Activated naive CD4-positive, alpha-beta T cell treated with anti-CD3 and anti-CD28 coated beads, Interleukin-2, amount 50 U/mL, for 72 hours (primary cell): ENCODE data around the gene OR8H3. TPM values are rescaled to one million over a fixed set of nuclear protein-coding genes. Genes with fewer than 3 reads are reported as not detected.
"Not testable (repeated sequence)": the region's sequence is repeated elsewhere in the genome, so short reads cannot be mapped to it uniquely, and the experiment has no call there.

ENCODE experiments used
- ATAC-seq, 2 donors: fragments of 150-1000 bp; cut with Tn5 transposase; 2 replicates each; pipeline ENCODE4 v1.10.0; 2021; ENCODE audit warnings: mild to moderate bottlenecking in 2 of 2, moderate library complexity in 2 of 2
- DNase-seq, 2 donors: peaks; one replicate each; pipeline ENCODE4 v3.0.0; 2021 to 2022; ENCODE audit warnings: low spot score in 2 of 2
- H3K27ac Mint-ChIP-seq, 2 donors: one replicate each; pipeline ENCODE4 v1.8.0; 2022; ENCODE audit warnings: mild to moderate bottlenecking in 2 of 2, mixed read lengths in 2 of 2
- H3K36me3 Mint-ChIP-seq, 2 donors: one replicate each; pipeline ENCODE4 v1.8.0; 2022; ENCODE audit warnings: mixed read lengths in 2 of 2
- H3K9me3 Mint-ChIP-seq, 2 donors: one replicate each; pipeline ENCODE4 v1.8.0; 2022; ENCODE audit warnings: mixed read lengths in 2 of 2
- total RNA-seq, 2 donors: library from RNA; stranded (reverse); gene quantifications; one replicate each; pipeline ENCODE4 v1.2.3, GENCODE V29; 2022

OR8H3 gene, protein sequence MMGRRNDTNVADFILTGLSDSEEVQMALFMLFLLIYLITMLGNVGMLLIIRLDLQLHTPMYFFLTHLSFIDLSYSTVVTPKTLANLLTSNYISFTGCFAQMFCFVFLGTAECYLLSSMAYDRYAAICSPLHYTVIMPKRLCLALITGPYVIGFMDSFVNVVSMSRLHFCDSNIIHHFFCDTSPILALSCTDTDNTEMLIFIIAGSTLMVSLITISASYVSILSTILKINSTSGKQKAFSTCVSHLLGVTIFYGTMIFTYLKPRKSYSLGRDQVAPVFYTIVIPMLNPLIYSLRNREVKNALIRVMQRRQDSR
- total RNA-seq: not detected

DNA sequence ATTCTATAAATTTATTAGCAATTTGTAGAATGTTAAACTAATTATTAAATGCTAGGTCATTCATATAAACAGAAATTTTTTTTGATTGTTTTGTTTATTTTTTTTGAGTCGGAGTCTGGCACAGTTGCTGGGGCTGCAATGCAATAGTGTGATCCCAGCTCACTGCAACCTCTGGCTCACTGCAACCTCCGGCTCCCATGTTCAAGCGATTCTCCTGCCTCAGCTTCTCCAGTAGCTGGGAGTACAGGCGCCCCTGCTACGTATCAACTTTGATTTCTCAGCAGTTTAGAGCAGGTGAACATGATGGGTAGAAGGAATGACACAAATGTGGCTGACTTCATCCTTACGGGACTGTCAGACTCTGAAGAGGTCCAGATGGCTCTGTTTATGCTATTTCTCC, at the start of gene OR8H3:
OR8H3 (plus strand) TSS at position 301 of the 400 bp plus-strand sequence; CDS start at position 301, 0 bp downstream.
- H3K27ac Mint-ChIP-seq: no peak within 1 kb of the TSS
- ATAC-seq (no peak), DNase-seq (no peak)
- peaks cover 12 to 13% of the 10 kb centered on the region in 2 donors for H3K9me3 Mint-ChIP-seq
- H3K36me3 Mint-ChIP-seq: no peaks in the 10 kb centered on the region

DNA sequence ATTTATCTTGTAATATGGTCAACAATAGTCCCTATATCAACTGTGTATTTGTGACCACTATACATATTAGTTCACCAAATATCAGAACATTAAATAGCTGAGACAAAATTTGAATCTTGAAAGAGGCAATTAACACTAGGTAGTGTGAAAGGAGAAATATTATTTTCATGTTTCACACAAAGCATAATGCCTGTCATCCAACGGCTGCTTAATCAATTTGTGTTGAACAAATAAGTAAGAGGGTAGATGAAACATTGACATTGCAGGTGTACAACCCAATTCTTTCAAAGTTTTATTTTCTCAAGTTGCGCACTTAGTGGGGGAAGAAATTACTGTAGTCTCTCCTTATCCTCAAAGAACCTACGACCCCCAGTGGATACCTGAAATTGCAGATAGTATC, 32.5 kb upstream of the OR8H3 start:
- DNase-seq: no peak
- no peak overlapping the region for H3K27ac Mint-ChIP-seq
- no peak for ATAC-seq
- no peaks in the 10 kb centered on the region for H3K36me3 Mint-ChIP-seq
- peaks cover 7 to 12% of the 10 kb centered on the region in 2 donors for H3K9me3 Mint-ChIP-seq

DNA sequence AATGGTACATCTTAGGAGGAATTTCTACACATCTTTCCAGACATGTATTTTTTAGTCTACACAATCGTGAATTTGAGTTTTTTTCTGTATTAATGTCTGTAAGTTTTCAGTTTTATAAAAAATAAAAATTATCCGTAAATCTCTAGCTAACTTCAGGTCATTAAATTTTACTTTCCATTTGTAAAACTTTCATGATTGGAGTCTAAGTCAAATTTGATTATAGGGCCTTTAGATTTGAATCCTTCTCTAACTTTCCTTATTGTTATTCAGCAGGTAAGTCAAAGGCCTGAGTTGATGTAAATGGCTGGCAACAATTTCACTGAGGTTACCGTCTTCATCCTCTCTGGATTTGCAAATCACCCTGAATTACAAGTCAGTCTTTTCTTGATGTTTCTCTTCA, 29.2 kb upstream of the OR8H3 start, which contains the start of gene OR8I2:
OR8I2 (plus strand) TSS at position 301 of the 400 bp plus-strand sequence; CDS start at position 301, 0 bp downstream.
- no peak within 1 kb of the TSS for H3K27ac Mint-ChIP-seq
- DNase-seq (no peak), ATAC-seq (no peak)
- peaks cover 9 to 15% of the 10 kb centered on the region in 2 donors for H3K9me3 Mint-ChIP-seq
- H3K36me3 Mint-ChIP-seq: no peaks in the 10 kb centered on the region

DNA sequence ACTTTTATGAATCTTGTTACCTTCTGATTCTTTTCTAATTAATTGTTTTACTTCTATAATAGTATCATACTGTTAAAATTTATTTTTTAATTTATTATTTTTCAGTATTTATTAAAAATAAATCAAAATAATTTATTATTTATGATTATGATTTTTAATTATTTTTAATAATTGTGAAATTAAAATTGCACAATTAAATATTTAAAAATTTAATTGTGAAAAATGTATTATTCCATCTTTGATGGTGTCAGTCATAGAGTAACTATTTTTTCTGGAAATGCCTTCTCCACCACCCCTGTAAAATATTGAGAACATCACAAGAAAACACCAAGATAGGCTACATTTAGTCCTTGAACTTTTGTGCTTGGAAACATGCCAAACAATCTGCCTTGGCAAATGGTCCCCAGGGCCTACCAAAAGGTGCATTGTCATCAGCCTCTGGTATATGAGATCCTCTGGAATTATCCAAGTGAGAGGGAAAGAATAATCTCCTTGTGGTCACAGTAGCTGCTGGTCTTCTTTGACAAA, 18.9 kb upstream of the OR8H3 start, which contains the start of gene OR8H2:
OR8H2 (plus strand) TSS at position 478 of the 528 bp plus-strand sequence. CDS start 1,356 bp downstream, outside the sequence.
- H3K27ac Mint-ChIP-seq: no peak within 1 kb of the TSS
- peaks cover 0 to 5% of the 10 kb centered on the region in 2 donors for H3K36me3 Mint-ChIP-seq
- no peak for DNase-seq
- H3K9me3 Mint-ChIP-seq: peaks cover 7 to 18% of the 10 kb centered on the region in 2 donors
- ATAC-seq: no peak

DNA sequence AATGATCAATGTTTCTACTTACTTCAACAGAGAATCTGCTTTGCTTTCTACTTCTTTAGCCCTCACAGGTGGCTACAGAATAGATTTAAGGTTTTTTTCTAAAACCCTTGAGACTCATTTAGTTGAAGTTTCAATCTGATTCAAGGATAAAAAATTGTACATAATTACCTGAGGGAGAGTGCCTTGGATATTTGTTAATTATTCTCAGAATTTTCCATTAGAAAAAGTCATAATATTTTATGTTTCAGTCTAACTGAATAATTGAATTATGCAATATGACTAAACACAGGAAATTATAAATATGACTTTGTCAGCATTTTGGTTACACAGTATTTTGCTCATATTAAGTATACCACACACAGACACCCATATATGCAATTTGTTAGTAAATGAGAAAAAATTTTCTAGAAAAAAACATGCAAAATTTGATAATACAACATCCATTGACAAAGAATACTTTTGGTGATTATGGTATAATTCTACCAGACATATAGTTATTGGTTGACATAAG, 18.0 kb downstream of the OR8H3 start, which contains the start of gene OR8J3:
OR8J3 (minus strand) TSS at position 51 of the 511 bp plus-strand sequence. CDS start 2,483 bp downstream, outside the sequence.
- Mint-ChIP-seq H3K36me3 (no peaks in the 10 kb centered on the region), H3K9me3 (peaks cover 12 to 16% of the 10 kb centered on the region in 2 donors), H3K27ac (no peak within 1 kb of the TSS)
- no peak for DNase-seq
- no peak for ATAC-seq

DNA sequence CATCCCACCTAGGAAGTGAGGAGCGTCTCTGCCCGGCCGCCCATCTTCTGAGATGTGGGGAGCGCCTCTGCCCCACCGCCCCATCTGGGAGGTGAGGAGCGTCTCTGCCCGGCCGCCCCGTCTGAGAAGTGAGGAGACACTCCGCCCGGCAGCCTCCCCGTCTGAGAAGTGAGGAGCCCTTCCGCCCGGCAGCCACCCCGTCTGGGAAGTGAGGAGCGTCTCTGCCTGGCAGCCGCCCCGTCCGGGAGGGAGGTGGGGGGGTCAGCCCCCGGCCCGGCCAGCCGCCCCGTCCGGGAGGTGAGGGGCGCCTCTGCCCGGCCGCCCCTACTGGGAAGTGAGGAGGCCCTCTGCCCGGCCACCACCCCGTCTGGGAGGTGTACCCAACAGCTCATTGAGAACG, 21.5 kb downstream of the OR8H3 start:
- not testable (repeated sequence) for ATAC-seq, H3K27ac Mint-ChIP-seq, DNase-seq, H3K36me3 Mint-ChIP-seq
- peaks cover 8 to 13% of the 10 kb centered on the region in 2 donors for H3K9me3 Mint-ChIP-seq

DNA sequence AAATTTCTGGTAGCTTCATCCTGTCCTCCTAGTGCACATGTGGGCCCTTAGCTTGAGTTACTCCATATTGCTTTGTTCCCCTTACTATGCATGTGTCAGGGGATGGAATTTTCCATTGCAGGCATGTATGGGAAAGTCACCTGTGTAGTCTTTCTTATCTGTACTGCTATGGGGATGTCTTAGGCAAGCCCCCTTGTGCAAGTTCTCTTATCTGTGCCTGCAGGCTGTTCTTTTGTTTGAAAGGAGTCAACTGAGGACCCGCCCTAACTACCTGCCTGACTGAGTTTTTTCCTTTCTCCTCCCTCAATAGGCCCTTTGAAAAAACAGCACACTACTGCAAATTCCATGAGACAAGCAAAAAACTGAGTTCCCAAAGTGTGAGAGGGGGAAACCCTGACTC, 29.2 kb downstream of the OR8H3 start:
- Mint-ChIP-seq H3K9me3 (peaks cover 24 to 35% of the 10 kb centered on the region in 2 donors), H3K36me3 (peaks cover 0 to 11% of the 10 kb centered on the region in 2 donors), H3K27ac (no peak overlapping the region)
- DNase-seq (no peak), ATAC-seq (no peak)

DNA sequence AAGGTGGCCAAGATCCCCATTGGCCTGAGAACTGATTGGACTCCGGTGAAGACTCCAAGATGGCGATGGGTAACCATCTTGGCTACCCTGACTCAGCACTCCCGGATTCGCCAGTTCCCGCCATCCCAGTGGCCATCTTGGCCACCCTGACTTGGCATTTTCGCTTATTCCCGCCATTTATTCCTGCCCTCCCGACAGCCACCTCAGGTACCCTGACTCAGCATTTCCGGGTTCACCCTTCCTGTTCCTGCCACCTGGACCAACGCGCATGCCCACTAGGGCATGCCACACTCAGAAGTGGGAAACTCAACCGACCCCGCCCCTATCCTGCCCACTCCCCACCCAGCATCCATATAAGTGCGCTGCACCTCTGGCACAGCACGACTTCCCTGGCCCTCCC, 30.2 kb downstream of the OR8H3 start:
- H3K9me3 Mint-ChIP-seq: peaks cover 24 to 42% of the 10 kb centered on the region in 2 donors
- ATAC-seq: no peak
- no peak overlapping the region for H3K27ac Mint-ChIP-seq
- H3K36me3 Mint-ChIP-seq: peaks cover 0 to 11% of the 10 kb centered on the region in 2 donors
- no peak for DNase-seq

DNA sequence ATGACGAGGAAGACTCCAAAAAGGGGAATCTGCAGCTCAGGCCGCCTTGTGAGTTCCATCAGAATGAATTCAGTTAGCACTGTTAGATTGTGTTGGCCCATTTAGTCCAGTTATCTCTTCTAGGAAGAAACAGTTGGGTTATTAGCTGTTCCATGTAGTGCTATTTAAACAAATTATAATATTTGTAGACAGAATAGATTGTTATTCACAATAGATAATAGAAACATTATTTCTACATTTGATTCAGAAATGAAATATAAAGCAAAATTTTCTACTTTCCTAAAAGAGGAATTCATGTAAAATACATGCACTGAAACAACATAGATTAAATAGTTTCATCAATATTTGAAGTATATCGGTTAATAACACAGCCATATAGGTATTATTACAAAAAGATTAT, 38.0 kb downstream of the OR8H3 start, which contains the start of gene OR8K5:
OR8K5 (minus strand) TSS at position 101 of the 400 bp plus-strand sequence; CDS start at position 101, 0 bp downstream.
- H3K27ac Mint-ChIP-seq: no peak within 1 kb of the TSS
- ATAC-seq (no peak), DNase-seq (no peak)
- no peaks in the 10 kb centered on the region for H3K36me3 Mint-ChIP-seq
- peaks cover 6 to 27% of the 10 kb centered on the region in 2 donors for H3K9me3 Mint-ChIP-seq

DNA sequence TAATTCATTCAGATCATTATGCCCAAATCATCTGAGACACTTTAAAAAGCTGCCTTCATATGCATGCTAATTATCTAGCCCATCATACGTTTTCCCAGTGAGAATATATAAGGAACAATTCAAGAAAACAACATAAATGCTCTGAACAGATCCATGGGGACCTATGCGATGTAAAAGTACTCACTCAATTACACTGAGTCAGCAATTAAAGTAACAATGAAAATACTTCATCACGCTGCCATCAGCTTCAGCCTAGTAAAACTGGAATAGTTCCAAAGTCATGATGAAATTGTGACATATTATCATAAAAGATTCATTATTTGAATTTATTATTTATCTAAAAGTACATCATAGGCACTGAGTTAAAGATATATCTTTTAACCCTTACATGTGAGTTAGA, 41.6 kb downstream of the OR8H3 start:
- peaks cover 14 to 16% of the 10 kb centered on the region in 2 donors for H3K9me3 Mint-ChIP-seq
- no peak for ATAC-seq
- DNase-seq: no peak
- peaks cover 0 to 4% of the 10 kb centered on the region in 2 donors for H3K36me3 Mint-ChIP-seq
- no peak overlapping the region for H3K27ac Mint-ChIP-seq

DNA sequence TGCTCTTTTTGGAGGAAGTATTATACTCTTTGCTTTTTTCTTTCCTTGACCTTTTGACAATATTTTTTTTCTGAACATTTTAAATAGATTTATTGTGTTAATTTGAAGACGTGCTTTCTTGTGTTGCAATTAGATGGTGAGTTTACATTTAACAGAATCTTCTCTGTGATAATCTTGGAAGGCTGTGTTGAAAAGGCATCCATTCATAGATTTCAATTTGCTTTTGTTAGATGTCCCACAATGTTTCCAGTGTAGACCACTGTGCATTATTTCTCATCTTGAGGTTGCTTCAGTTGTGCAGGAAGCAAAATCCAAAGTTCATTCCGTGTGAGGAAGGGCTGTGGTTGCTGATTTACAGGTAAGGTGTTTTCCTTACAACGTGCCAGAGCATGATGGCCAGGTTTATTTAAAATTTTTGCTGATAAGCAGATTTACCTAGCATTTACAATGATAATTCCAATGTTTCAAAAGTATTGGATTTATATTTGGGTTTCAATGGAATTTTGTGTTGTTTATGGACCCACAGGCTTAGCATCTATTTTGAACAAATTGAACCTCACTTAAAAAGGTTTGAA, 50.2 kb downstream of the OR8H3 start:
- Mint-ChIP-seq H3K9me3 (peaks cover 13 to 20% of the 10 kb centered on the region in 2 donors), H3K27ac (no peak overlapping the region), H3K36me3 (peaks cover 0 to 6% of the 10 kb centered on the region in 2 donors)
- ATAC-seq (no peak), DNase-seq (no peak)

Other genes starting within 250 kb of the OR8H3 start
- gene TRIM51, start 239.1 kb upstream of the OR8H3 start, total RNA-seq: not detected
- not detected for gene OR5W2, start 207.8 kb upstream of the OR8H3 start, total RNA-seq
- not detected for gene OR5I1, start 186.0 kb upstream of the OR8H3 start, total RNA-seq
- not detected for gene OR10AG1, start 152.4 kb upstream of the OR8H3 start, total RNA-seq
- not detected for gene OR5F1, start 127.7 kb upstream of the OR8H3 start, total RNA-seq
- gene OR5AS1, start 94.7 kb upstream of the OR8H3 start, total RNA-seq: not detected
- gene OR8I2, start 29.1 kb upstream of the OR8H3 start, total RNA-seq: not detected
- gene OR8H2, start 18.7 kb upstream of the OR8H3 start, total RNA-seq: not detected
- gene OR8J3, start 17.8 kb downstream of the OR8H3 start, total RNA-seq: not detected
- not detected for gene OR8K5, start 37.9 kb downstream of the OR8H3 start, total RNA-seq
- not detected for gene OR5J2, start 54.2 kb downstream of the OR8H3 start, total RNA-seq
- gene OR5T2, start 111.9 kb downstream of the OR8H3 start, total RNA-seq: not detected
- gene OR5T3, start 129.9 kb downstream of the OR8H3 start, total RNA-seq: not detected
- not detected for gene OR5T1, start 151.8 kb downstream of the OR8H3 start, total RNA-seq
- gene OR8H1, start 169.9 kb downstream of the OR8H3 start, total RNA-seq: not detected
- gene OR8K3, start 192.8 kb downstream of the OR8H3 start, total RNA-seq: not detected
- not detected for gene OR8K1, start 223.7 kb downstream of the OR8H3 start, total RNA-seq
- not detected for gene OR8J1, start 231.9 kb downstream of the OR8H3 start, total RNA-seq